Right atrium auricular region (tissue), 2 donors: ENCODE data around the gene TMC6. TPM values are rescaled to one million over a fixed set of nuclear protein-coding genes. Genes with fewer than 3 reads are reported as not detected.

ENCODE experiments used
- DNase-seq: peaks from one replicate; pipeline ENCODE4 v3.0.0-alpha.2; 2019; ENCODE audit warnings: low spot score
- H3K27ac ChIP-seq, 2 donors: fragments of 200-600 bp; sonication (generic); 1 replicate in 1 of 2; 2 replicates in 1 of 2; pipeline ENCODE4 v1.5.1; 2016 to 2019
- H3K27me3 ChIP-seq, 2 donors: fragments of 200-600 bp; sonication (generic); one replicate each; pipeline versions ENCODE4 v1.5.1 to v1.6.0; 2017 to 2019
- H3K36me3 ChIP-seq: fragments of 200-600 bp; sonication (generic); one replicate; pipeline ENCODE4 v1.5.1; 2016
- H3K4me1 ChIP-seq, 2 donors: fragments of 200-600 bp; sonication (generic); one replicate each; pipeline versions ENCODE4 v1.5.1 to v1.6.0; 2017 to 2019
- H3K4me3 ChIP-seq, 2 donors: fragments of 200-600 bp; sonication (generic); 1 replicate in 1 of 2; 2 replicates in 1 of 2; pipeline ENCODE4 v1.5.1; 2017 to 2019; ENCODE audit warnings: mild to moderate bottlenecking in 1 of 2, moderate library complexity in 1 of 2
- H3K9me3 ChIP-seq, 2 donors: fragments of 200-600 bp; sonication (generic); one replicate each; pipeline ENCODE4 v1.5.1; 2019
- CTCF ChIP-seq, 2 donors: fragments of 200-600 bp; sonication (generic); IDR thresholded peaks; one replicate each; pipeline ENCODE4 v1.5.1; 2019; ENCODE audit warnings: antibody characterized with exemption in 2 of 2
- total RNA-seq, 2 donors: library from RNA; depleted of rRNA; stranded (reverse); fragments of >200 nt; gene quantifications; one replicate each; pipeline ENCODE4 v1.1.0, GENCODE V29; 2016

Gene TMC6
- total RNA-seq = 10 to 100 TPM in 1 of 2 donors, 1 to 10 TPM in 1; 7.5 to 41.3 TPM

- peaks cover 2 to 85% of the 10 kb centered on the region in 2 donors for H3K4me1 ChIP-seq
- DNase-seq = no peak
- H3K36me3 ChIP-seq = peaks cover 14% of the 10 kb centered on the region
- peak within 1 kb of the TSS; percentile 81 to 83 for H3K27ac ChIP-seq
- H3K27me3 ChIP-seq = no peaks in the 10 kb centered on the region
- H3K4me3 ChIP-seq = peak within 1 kb of the TSS; percentile 85 to 88
- no peaks in the 10 kb centered on the region for H3K9me3 ChIP-seq
- no peak for TF ChIP-seq CTCF (IDR thresholded peaks at IDR 0.05)
These were observed at the start of gene TMC6 for GRCh38 chr17:78128551-78129350. Gene TMC6 (minus strand): TSS chr17:78128755. CDS start chr17:78126832, 1,923 bp downstream.

- Histone ChIP-seq H3K27ac (no peak overlapping the region), H3K27me3 (no peaks in the 10 kb centered on the region), H3K36me3 (peaks cover 2% of the 10 kb centered on the region), H3K9me3 (no peaks in the 10 kb centered on the region), H3K4me1 (peaks cover 0 to 52% of the 10 kb centered on the region in 2 donors), H3K4me3 (no peak overlapping the region)
- DNase-seq = peak; percentile 81
- TF ChIP-seq CTCF (IDR thresholded peaks at IDR 0.05) = peak; percentile 73 to 94
These were observed 48.0 kb upstream of the TMC6 start for GRCh38 chr17:78176548-78177025.

GRCh38 chr17:78175643-78175981 lies 47.1 kb upstream of the TMC6 start:
- Histone ChIP-seq H3K4me3 (no peak overlapping the region), H3K9me3 (no peaks in the 10 kb centered on the region), H3K27ac (peak overlapping the region; percentile 73 to 85), H3K36me3 (peaks cover 3% of the 10 kb centered on the region), H3K27me3 (no peaks in the 10 kb centered on the region), H3K4me1 (peaks cover 0 to 54% of the 10 kb centered on the region in 2 donors)
- no peak for DNase-seq
- TF ChIP-seq CTCF (IDR thresholded peaks at IDR 0.05) = no peak

- Histone ChIP-seq H3K27ac (peak overlapping the region; percentile 73 to 85), H3K4me1 (peaks cover 0 to 57% of the 10 kb centered on the region in 2 donors), H3K27me3 (no peaks in the 10 kb centered on the region), H3K4me3 (no peak overlapping the region), H3K9me3 (no peaks in the 10 kb centered on the region), H3K36me3 (peaks cover 3% of the 10 kb centered on the region)
- TF ChIP-seq CTCF (IDR thresholded peaks at IDR 0.05) = peak in 1 of 2 donors; percentile 17
- DNase-seq = no peak
These were observed 46.5 kb upstream of the TMC6 start for GRCh38 chr17:78174870-78175642.

GRCh38 chr17:78174346-78174869 lies 45.9 kb upstream of the TMC6 start:
- Histone ChIP-seq H3K4me3 (no peak overlapping the region), H3K9me3 (no peaks in the 10 kb centered on the region), H3K36me3 (peaks cover 3% of the 10 kb centered on the region), H3K27ac (peak overlapping the region; percentile 73 to 85), H3K27me3 (no peaks in the 10 kb centered on the region), H3K4me1 (peaks cover 0 to 64% of the 10 kb centered on the region in 2 donors)
- peak; percentile 83 for DNase-seq
- TF ChIP-seq CTCF (IDR thresholded peaks at IDR 0.05) = peak; percentile 50 to 73
